ENCODE data around the gene OR6K3. TPM values are rescaled to one million over a fixed set of nuclear protein-coding genes. Genes with fewer than 3 reads are reported as not detected.
"Not testable (repeated sequence)": the region's sequence is repeated elsewhere in the genome, so short reads cannot be mapped to it uniquely, and the experiment has no call there.

The OR6K3 gene
- total RNA-seq, 1 donor from 2014 or later, result not detected

DNA sequence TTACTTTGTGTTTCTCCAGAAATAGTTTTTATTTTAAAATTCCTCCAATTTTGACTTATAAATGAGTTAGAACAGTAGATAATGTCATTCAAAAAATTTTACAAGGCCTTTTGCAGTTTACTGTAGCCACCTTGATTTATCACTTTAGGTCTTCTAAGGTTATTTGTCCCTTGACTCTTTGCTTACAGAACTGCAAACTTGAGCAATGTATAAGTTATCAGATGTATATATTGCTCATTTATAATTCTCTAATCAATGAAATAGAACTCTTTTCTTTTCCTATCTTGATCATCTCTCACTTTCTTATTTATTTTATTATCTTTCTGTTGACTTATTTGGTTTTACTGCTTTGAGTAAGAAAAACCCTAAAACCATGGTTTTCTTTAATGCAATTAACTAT lies 28.2 kb downstream of the OR6K3 start:
- no peak overlapping the region for H3K4me3 ChIP-seq (ENCODE audit: low read depth, low read length)
- no peaks in the 10 kb centered on the region for H3K27me3 ChIP-seq (ENCODE audit: control insufficient read depth, insufficient read depth, low read length)
- no peak for DNase-seq (ENCODE audit: low read depth)
- no peaks in the 10 kb centered on the region for H3K36me3 ChIP-seq (ENCODE audit: control insufficient read depth, insufficient read depth, low read length)
- no peak for FAIRE-seq
- no peak for TF ChIP-seq CTCF (IDR thresholded peaks at IDR 0.05; ENCODE audit: insufficient read depth, low read length, severe bottlenecking)

DNA sequence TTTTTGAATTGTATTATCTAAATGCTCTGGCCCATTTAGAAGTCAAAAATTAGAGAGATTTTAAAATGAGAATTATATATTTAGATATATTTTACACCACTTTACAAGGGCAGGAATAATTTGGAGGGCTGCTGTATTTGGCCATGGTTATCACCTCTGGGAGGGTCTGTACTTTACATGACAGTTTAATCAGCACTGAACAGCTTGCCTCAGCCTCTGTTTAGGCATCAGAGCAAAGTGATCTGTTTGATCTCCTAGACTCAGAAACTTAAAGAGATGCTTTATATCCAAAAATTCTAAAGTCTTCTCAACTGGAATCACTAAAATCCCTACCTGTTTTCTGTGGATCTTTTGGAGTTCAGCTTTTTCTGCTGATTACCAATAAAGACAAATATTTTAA lies 28.6 kb downstream of the OR6K3 start:
- FAIRE-seq (no peak), DNase-seq (ENCODE audit: low read depth) (no peak)
- no peak for TF ChIP-seq CTCF (IDR thresholded peaks at IDR 0.05; ENCODE audit: insufficient read depth, low read length, severe bottlenecking)
- Histone ChIP-seq H3K36me3 (ENCODE audit: control insufficient read depth, insufficient read depth, low read length) (no peaks in the 10 kb centered on the region), H3K27me3 (ENCODE audit: control insufficient read depth, insufficient read depth, low read length) (no peaks in the 10 kb centered on the region), H3K4me3 (ENCODE audit: low read depth, low read length) (no peak overlapping the region)

- not testable (repeated sequence) for H3K27me3 ChIP-seq (ENCODE audit: control insufficient read depth, insufficient read depth, low read length); DNase-seq (ENCODE audit: low read depth); H3K36me3 ChIP-seq (ENCODE audit: control insufficient read depth, insufficient read depth, low read length); FAIRE-seq; H3K4me3 ChIP-seq (ENCODE audit: low read depth, low read length)
These were observed 29.4 kb downstream of the OR6K3 start for GRCh38 chr1:158691149-158691548.

DNA sequence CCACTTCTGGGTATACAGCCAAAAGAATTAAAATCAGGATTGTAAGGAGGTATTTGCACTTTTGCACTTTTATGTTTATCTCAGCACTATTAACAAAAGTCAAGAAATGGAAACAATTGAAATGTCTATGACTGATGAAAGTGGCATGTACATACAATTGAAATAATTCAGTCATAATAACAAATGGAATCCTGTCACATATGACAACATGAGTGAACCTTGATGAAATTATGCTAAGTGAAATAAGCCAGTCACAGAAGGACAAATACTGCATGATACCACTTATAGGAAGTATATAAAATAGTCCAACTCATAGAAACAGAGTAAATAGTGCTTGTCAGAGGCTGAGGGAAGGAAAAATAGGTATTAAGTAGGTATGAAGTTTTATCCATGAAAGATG lies 30.6 kb downstream of the OR6K3 start:
- no peaks in the 10 kb centered on the region for H3K36me3 ChIP-seq (ENCODE audit: control insufficient read depth, insufficient read depth, low read length)
- DNase-seq (ENCODE audit: low read depth) (no peak), FAIRE-seq (no peak)
- H3K27me3 ChIP-seq (ENCODE audit: control insufficient read depth, insufficient read depth, low read length), result no peaks in the 10 kb centered on the region
- TF ChIP-seq CTCF (IDR thresholded peaks at IDR 0.05; ENCODE audit: insufficient read depth, low read length, severe bottlenecking), result no peak
- no peak overlapping the region for H3K4me3 ChIP-seq (ENCODE audit: low read depth, low read length)

DNA sequence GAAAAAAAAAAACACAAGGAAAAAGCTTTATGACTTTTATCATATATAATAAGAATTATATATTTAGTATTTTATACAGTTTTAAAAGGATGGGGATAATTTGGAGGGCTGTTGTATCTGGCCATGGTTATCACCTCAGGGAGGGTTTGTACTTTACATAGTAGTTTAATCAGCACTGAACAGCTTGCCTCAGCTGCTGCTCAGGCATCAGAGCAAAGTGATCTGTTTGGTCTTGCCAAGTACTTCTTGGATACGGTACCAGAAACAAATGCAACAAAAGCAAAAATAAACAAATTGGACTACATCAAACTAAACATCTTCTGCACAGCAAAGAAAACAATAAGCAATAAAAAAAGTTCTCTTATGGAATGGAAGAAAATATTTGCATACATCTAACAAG lies 31.4 kb downstream of the OR6K3 start:
- DNase-seq (ENCODE audit: low read depth) (no peak), FAIRE-seq (no peak)
- H3K36me3 ChIP-seq (ENCODE audit: control insufficient read depth, insufficient read depth, low read length), result no peaks in the 10 kb centered on the region
- no peak overlapping the region for H3K4me3 ChIP-seq (ENCODE audit: low read depth, low read length)
- TF ChIP-seq CTCF (IDR thresholded peaks at IDR 0.05; ENCODE audit: insufficient read depth, low read length, severe bottlenecking), result no peak
- H3K27me3 ChIP-seq (ENCODE audit: control insufficient read depth, insufficient read depth, low read length), result no peaks in the 10 kb centered on the region

DNA sequence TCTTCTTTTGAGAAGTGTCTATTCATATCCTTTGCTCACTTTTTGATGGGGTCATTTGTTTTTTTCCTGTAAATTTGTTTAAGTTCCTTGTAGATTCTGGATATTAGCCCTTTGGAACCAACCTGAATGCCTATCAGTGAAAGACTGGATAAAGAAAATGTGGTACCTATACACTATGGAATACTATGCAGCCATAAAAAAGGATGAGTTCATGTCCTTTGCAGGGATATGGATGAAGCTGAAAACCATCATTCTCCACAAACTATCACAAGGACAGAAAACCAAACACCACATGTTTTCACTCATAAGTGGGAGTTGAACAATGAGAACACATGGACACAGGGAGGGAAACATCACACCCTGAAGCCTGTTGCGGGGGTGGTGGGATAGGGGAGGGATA lies 32.2 kb downstream of the OR6K3 start:
- not testable (repeated sequence) for FAIRE-seq; DNase-seq (ENCODE audit: low read depth); H3K4me3 ChIP-seq (ENCODE audit: low read depth, low read length); H3K27me3 ChIP-seq (ENCODE audit: control insufficient read depth, insufficient read depth, low read length); H3K36me3 ChIP-seq (ENCODE audit: control insufficient read depth, insufficient read depth, low read length)

DNA sequence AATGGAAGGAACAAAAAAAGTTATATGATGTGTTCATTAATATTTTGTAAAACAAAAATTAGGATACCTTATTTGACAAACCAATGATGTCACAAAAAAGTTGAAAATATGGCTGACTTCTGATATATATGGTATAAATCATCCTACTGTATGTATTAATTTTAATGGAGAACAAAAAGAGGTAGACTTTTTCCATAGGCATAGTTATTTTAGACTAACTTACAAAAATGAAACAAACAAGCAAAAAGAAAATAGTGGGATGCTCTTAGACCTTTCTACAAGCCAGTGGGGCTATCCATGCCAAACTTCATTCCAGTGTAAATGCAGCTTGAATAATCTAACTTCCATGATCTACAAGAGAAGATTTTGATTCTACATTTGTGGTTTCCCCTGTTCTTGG lies 33.5 kb downstream of the OR6K3 start:
- no peak for FAIRE-seq
- DNase-seq (ENCODE audit: low read depth), result no peak
- Histone ChIP-seq H3K36me3 (ENCODE audit: control insufficient read depth, insufficient read depth, low read length) (no peaks in the 10 kb centered on the region), H3K4me3 (ENCODE audit: low read depth, low read length) (no peak overlapping the region), H3K27me3 (ENCODE audit: control insufficient read depth, insufficient read depth, low read length) (no peaks in the 10 kb centered on the region)
- no peak for TF ChIP-seq CTCF (IDR thresholded peaks at IDR 0.05; ENCODE audit: insufficient read depth, low read length, severe bottlenecking)

Data from bronchial epithelial cell (primary cell).